ENCODE measurements around the gene KCNG4. TPM values are rescaled to one million over a fixed set of nuclear protein-coding genes. Genes with fewer than 3 reads are reported as not detected.

The KCNG4 gene
- total and polyA plus RNA-seq, 4 experiments from 2014 or later: not detected

DNA sequence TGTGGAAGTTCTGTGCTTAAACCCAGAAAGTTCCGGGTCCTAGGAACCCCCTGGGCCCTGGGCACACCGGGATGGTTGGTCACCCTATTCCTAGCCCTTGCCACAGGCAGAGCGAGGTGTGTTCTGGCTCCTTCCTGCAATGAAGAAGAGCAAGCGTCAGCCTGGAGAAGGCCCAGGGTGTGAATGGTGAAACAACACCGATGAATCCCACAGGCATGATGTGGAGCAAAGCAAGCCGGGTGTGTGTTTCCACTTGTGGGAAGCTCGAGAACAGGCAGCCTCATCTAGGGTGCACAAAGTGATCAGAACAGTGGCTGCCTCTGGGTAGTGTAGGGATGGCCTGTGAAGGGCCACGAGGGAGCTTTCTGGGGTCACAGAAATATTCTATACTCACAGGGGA is 13.8 kb downstream of the KCNG4 start:
- no peaks in the 10 kb centered on the region for H3K9me3 Mint-ChIP-seq
- ChIA-PET CTCF (ENCODE audit: partially characterized antibody) (no interaction called here), POLR2A (ENCODE audit: partially characterized antibody) (no interaction called here)
- H3K4me3 Mint-ChIP-seq: no peak overlapping the region
- Histone ChIP-seq H3K9me3 (ENCODE audit: control insufficient read depth in 1 of 2, low read length in 2 of 2) (no peaks in the 10 kb centered on the region), H3K4me3 (ENCODE audit: low read length in 2 of 2) (no peak overlapping the region), H3K4me1 (ENCODE audit: insufficient read depth, low read length) (no peaks in the 10 kb centered on the region), H3K36me3 (ENCODE audit: insufficient read depth, low read length) (no peaks in the 10 kb centered on the region), H3K27me3 (ENCODE audit: insufficient read depth, low read length) (no peaks in the 10 kb centered on the region), H3K27ac (ENCODE audit: low read depth, low read length) (no peak overlapping the region)
- peaks cover 13 to 21% of the 10 kb centered on the region in 2 donors for H3K27me3 Mint-ChIP-seq
- H3K4me1 Mint-ChIP-seq: peaks cover 0 to 2% (median 0%) of the 10 kb centered on the region in 4 donors
- no peaks in the 10 kb centered on the region for H3K36me3 Mint-ChIP-seq
- DNase-seq: no peak
- intact Hi-C loops (cut with micrococcal nuclease): no loop called here
- peak overlapping the region in 1 of 7 donors; percentile 12 for H3K27ac Mint-ChIP-seq

DNA sequence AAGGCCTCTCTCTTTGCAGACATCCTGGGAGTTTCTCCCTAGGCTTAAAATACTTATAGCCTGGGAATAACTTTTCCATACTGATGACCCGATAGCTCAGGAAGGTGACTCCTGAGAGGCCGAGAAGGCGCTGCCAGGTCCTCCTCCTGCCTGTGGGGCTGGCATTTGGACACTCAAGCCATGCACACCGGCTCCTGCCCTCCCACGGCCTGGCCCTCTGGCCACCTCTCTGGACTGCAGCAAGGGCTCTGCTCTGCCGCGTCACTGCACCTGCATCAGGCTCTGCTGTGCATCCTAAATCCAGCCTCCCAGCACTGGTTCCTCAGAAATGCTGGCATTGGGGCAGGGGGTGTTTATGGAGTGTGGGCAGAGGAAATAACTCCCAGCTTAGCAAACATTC is 14.2 kb downstream of the KCNG4 start:
- Histone ChIP-seq H3K4me1 (ENCODE audit: insufficient read depth, low read length) (no peaks in the 10 kb centered on the region), H3K27me3 (ENCODE audit: insufficient read depth, low read length) (no peaks in the 10 kb centered on the region), H3K27ac (ENCODE audit: low read depth, low read length) (no peak overlapping the region), H3K9me3 (ENCODE audit: control insufficient read depth in 1 of 2, low read length in 2 of 2) (no peaks in the 10 kb centered on the region), H3K36me3 (ENCODE audit: insufficient read depth, low read length) (no peaks in the 10 kb centered on the region), H3K4me3 (ENCODE audit: low read length in 2 of 2) (no peak overlapping the region)
- Mint-ChIP-seq H3K4me3 (no peak overlapping the region), H3K9me3 (no peaks in the 10 kb centered on the region), H3K27me3 (peaks cover 13 to 21% of the 10 kb centered on the region in 2 donors), H3K4me1 (peaks cover 0 to 2% (median 0%) of the 10 kb centered on the region in 4 donors), H3K27ac (no peak overlapping the region), H3K36me3 (no peaks in the 10 kb centered on the region)
- CTCF ChIA-PET (ENCODE audit: partially characterized antibody): no interaction called here
- DNase-seq: no peak
- intact Hi-C loops (cut with micrococcal nuclease): no loop called here
- POLR2A ChIA-PET (ENCODE audit: partially characterized antibody): no interaction called here

- no peak overlapping the region for H3K27ac ChIP-seq (ENCODE audit: low read depth, low read length)
- peaks cover 13 to 21% of the 10 kb centered on the region in 2 donors for H3K27me3 Mint-ChIP-seq
Measured at GRCh38 chr16:84225126-84225525, 14.7 kb downstream of the KCNG4 start.

DNA sequence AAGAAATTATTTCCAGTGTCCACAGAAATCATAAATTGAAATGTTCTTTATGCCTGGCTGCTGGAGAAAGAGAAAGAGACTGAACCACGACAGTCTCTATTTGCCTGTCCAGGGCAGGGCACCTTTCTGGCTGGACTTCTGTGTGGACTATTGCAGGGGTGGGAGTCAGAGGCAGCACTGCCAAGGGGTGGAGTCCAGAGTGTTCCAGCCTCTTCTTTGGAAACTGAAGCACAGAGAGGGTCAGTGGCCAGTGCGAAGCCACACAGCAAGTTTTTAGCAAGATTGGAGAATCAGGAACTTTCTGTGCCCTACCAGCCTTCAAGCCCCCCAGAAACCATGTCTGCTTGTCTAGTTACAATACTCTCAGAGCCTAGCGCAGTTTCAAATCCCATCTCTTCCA is 15.3 kb downstream of the KCNG4 start:
- Histone ChIP-seq H3K36me3 (ENCODE audit: insufficient read depth, low read length) (no peaks in the 10 kb centered on the region), H3K4me3 (ENCODE audit: low read length in 2 of 2) (no peak overlapping the region), H3K9me3 (ENCODE audit: control insufficient read depth in 1 of 2, low read length in 2 of 2) (no peaks in the 10 kb centered on the region), H3K4me1 (ENCODE audit: insufficient read depth, low read length) (no peaks in the 10 kb centered on the region), H3K27ac (ENCODE audit: low read depth, low read length) (no peak overlapping the region), H3K27me3 (ENCODE audit: insufficient read depth, low read length) (no peaks in the 10 kb centered on the region)
- POLR2A ChIA-PET (ENCODE audit: partially characterized antibody): no interaction called here
- Mint-ChIP-seq H3K27ac (no peak overlapping the region), H3K27me3 (peaks cover 12 to 21% of the 10 kb centered on the region in 2 donors), H3K36me3 (no peaks in the 10 kb centered on the region), H3K4me3 (no peak overlapping the region), H3K4me1 (peaks cover 0 to 2% (median 0%) of the 10 kb centered on the region in 4 donors), H3K9me3 (no peaks in the 10 kb centered on the region)
- CTCF ChIA-PET (ENCODE audit: partially characterized antibody): no interaction called here
- intact Hi-C loops (cut with micrococcal nuclease): no loop called here
- no peak for DNase-seq

More at GRCh38 chr16:84225126-84225525, 14.7 kb downstream of the KCNG4 start:
- CTCF ChIA-PET (ENCODE audit: partially characterized antibody): no interaction called here
- POLR2A ChIA-PET (ENCODE audit: partially characterized antibody): no interaction called here
- Mint-ChIP-seq H3K27ac (no peak overlapping the region), H3K4me3 (no peak overlapping the region), H3K4me1 (peaks cover 0 to 2% (median 0%) of the 10 kb centered on the region in 4 donors), H3K9me3 (no peaks in the 10 kb centered on the region), H3K36me3 (no peaks in the 10 kb centered on the region)
- Histone ChIP-seq H3K4me1 (ENCODE audit: insufficient read depth, low read length) (no peaks in the 10 kb centered on the region), H3K36me3 (ENCODE audit: insufficient read depth, low read length) (no peaks in the 10 kb centered on the region), H3K9me3 (ENCODE audit: control insufficient read depth in 1 of 2, low read length in 2 of 2) (no peaks in the 10 kb centered on the region), H3K27me3 (ENCODE audit: insufficient read depth, low read length) (no peaks in the 10 kb centered on the region), H3K4me3 (ENCODE audit: low read length in 2 of 2) (no peak overlapping the region)
- intact Hi-C loops (cut with micrococcal nuclease): no loop called here
- no peak for DNase-seq

GRCh38 chr16:84223456-84223855 is 16.4 kb downstream of the KCNG4 start:
- ChIA-PET CTCF (ENCODE audit: partially characterized antibody) (no interaction called here), POLR2A (ENCODE audit: partially characterized antibody) (no interaction called here)
- Mint-ChIP-seq H3K9me3 (no peaks in the 10 kb centered on the region), H3K36me3 (no peaks in the 10 kb centered on the region), H3K4me1 (peaks cover 0 to 2% (median 0%) of the 10 kb centered on the region in 4 donors), H3K27ac (no peak overlapping the region), H3K4me3 (no peak overlapping the region), H3K27me3 (peaks cover 9 to 23% of the 10 kb centered on the region in 2 donors)
- no peak overlapping the region for H3K27ac ChIP-seq (ENCODE audit: low read depth, low read length)
- no peak overlapping the region for H3K4me3 ChIP-seq (ENCODE audit: low read length in 2 of 2)
- H3K4me1 ChIP-seq (ENCODE audit: insufficient read depth, low read length): no peaks in the 10 kb centered on the region
- intact Hi-C loops (cut with micrococcal nuclease): no loop called here
- no peaks in the 10 kb centered on the region for H3K36me3 ChIP-seq (ENCODE audit: insufficient read depth, low read length)
- no peak for DNase-seq
- H3K27me3 ChIP-seq (ENCODE audit: insufficient read depth, low read length): no peaks in the 10 kb centered on the region
- H3K9me3 ChIP-seq (ENCODE audit: control insufficient read depth in 1 of 2, low read length in 2 of 2): no peaks in the 10 kb centered on the region

GRCh38 chr16:84220851-84221250 is 19.0 kb downstream of the KCNG4 start:
- H3K4me1 ChIP-seq (ENCODE audit: insufficient read depth, low read length): no peaks in the 10 kb centered on the region
- H3K9me3 ChIP-seq (ENCODE audit: control insufficient read depth in 1 of 2, low read length in 2 of 2): no peaks in the 10 kb centered on the region
- H3K27ac ChIP-seq (ENCODE audit: low read depth, low read length): no peak overlapping the region
- POLR2A ChIA-PET (ENCODE audit: partially characterized antibody): no interaction called here
- H3K4me3 ChIP-seq (ENCODE audit: low read length in 2 of 2): no peak overlapping the region
- no peak overlapping the region for H3K27ac Mint-ChIP-seq
- H3K36me3 ChIP-seq (ENCODE audit: insufficient read depth, low read length): no peaks in the 10 kb centered on the region
- H3K27me3 ChIP-seq (ENCODE audit: insufficient read depth, low read length): no peaks in the 10 kb centered on the region
- H3K4me1 Mint-ChIP-seq: no peaks in the 10 kb centered on the region
- CTCF ChIA-PET (ENCODE audit: partially characterized antibody): no interaction called here
- no peak overlapping the region for H3K4me3 Mint-ChIP-seq
- no peaks in the 10 kb centered on the region for H3K9me3 Mint-ChIP-seq
- intact Hi-C loops (cut with micrococcal nuclease): no loop called here
- no peak for DNase-seq
- no peaks in the 10 kb centered on the region for H3K36me3 Mint-ChIP-seq
- peaks cover 11 to 12% of the 10 kb centered on the region in 2 donors for H3K27me3 Mint-ChIP-seq

GRCh38 chr16:84218956-84219355 is 20.9 kb downstream of the KCNG4 start:
- Mint-ChIP-seq H3K36me3 (no peaks in the 10 kb centered on the region), H3K27ac (no peak overlapping the region), H3K4me1 (no peaks in the 10 kb centered on the region), H3K9me3 (no peaks in the 10 kb centered on the region), H3K27me3 (peaks cover 11 to 12% of the 10 kb centered on the region in 2 donors), H3K4me3 (no peak overlapping the region)
- no peaks in the 10 kb centered on the region for H3K9me3 ChIP-seq (ENCODE audit: control insufficient read depth in 1 of 2, low read length in 2 of 2)
- intact Hi-C loops (cut with micrococcal nuclease): no loop called here
- DNase-seq: no peak
- H3K36me3 ChIP-seq (ENCODE audit: insufficient read depth, low read length): no peaks in the 10 kb centered on the region
- H3K27ac ChIP-seq (ENCODE audit: low read depth, low read length): no peak overlapping the region
- no peaks in the 10 kb centered on the region for H3K4me1 ChIP-seq (ENCODE audit: insufficient read depth, low read length)
- no peaks in the 10 kb centered on the region for H3K27me3 ChIP-seq (ENCODE audit: insufficient read depth, low read length)
- no peak overlapping the region for H3K4me3 ChIP-seq (ENCODE audit: low read length in 2 of 2)
- CTCF ChIA-PET (ENCODE audit: partially characterized antibody): no interaction called here
- POLR2A ChIA-PET (ENCODE audit: partially characterized antibody): no interaction called here

DNA sequence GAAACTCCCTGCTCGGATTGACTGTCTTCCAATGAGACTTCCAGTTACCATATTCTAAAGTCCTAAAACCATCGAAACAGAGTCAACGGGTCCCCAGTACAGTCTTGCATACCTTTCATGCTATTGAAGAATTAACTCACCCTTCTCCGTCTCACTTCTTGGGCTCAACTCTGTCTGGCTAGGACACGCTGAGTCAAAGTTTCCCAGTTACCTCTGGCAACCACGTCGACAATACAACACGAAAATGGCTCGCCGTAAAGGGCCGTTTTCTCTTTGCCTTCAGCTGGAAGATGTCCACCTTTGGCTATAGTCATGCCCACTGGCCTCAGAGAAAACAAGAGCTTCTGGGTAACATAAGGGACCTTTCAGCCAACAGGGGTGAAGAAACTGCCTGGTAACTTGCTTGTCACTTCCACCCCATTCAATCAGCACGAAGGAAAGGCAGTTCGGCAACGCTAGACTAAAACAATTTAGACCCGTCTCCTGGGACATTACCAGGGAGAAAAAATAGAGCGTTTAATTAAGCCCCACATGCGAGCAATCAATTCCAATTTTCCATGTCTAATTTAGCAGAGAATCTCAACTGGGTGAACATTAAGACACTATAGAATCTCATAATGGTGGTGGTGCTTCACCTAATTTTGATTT is 21.5 kb downstream of the KCNG4 start:
- H3K36me3 Mint-ChIP-seq: no peaks in the 10 kb centered on the region

More for the DNA sequence above, 21.5 kb downstream of the KCNG4 start:
- no peak overlapping the region for H3K4me3 ChIP-seq (ENCODE audit: low read length in 2 of 2)
- no peaks in the 10 kb centered on the region for H3K9me3 Mint-ChIP-seq
- no peak for DNase-seq
- no peaks in the 10 kb centered on the region for H3K27me3 ChIP-seq (ENCODE audit: insufficient read depth, low read length)
- CTCF ChIA-PET (ENCODE audit: partially characterized antibody): no interaction called here
- H3K27me3 Mint-ChIP-seq: peaks cover 11 to 12% of the 10 kb centered on the region in 2 donors
- POLR2A ChIA-PET (ENCODE audit: partially characterized antibody): no interaction called here
- H3K36me3 ChIP-seq (ENCODE audit: insufficient read depth, low read length): no peaks in the 10 kb centered on the region
- intact Hi-C loops (cut with micrococcal nuclease): no loop called here
- H3K4me1 ChIP-seq (ENCODE audit: insufficient read depth, low read length): no peaks in the 10 kb centered on the region
- H3K27ac Mint-ChIP-seq: no peak overlapping the region
- no peaks in the 10 kb centered on the region for H3K4me1 Mint-ChIP-seq
- H3K27ac ChIP-seq (ENCODE audit: low read depth, low read length): no peak overlapping the region
- H3K9me3 ChIP-seq (ENCODE audit: control insufficient read depth in 1 of 2, low read length in 2 of 2): no peaks in the 10 kb centered on the region
- no peak overlapping the region for H3K4me3 Mint-ChIP-seq
